ENCODE measurements around the gene GOLPH3. TPM values are rescaled to one million over a fixed set of nuclear protein-coding genes. Genes with fewer than 3 reads are reported as not detected.

GOLPH3 gene
- total RNA-seq, 1 experiment from 2014 or later = 69.2 TPM

DNA sequence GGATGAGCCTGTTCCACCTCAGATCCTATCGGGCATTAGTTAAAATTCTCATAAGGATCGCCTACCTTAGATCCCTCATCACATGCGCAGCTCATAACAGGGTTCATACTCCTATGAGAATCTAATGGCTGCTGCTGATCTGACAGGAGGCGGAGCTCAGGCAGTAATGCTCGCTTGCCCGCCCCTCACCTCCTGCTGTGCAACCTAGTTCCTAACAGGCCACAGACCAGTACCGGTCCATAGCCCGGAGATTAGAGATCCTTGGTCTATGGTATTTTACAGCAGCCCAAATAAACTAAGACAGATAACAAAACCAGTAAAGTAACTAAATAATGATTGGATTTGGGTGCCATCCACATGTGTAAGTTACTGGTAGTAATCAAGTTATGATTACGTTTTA lies 17.5 kb downstream of the GOLPH3 start:
- POLR2A ChIA-PET = no interaction called here

DNA sequence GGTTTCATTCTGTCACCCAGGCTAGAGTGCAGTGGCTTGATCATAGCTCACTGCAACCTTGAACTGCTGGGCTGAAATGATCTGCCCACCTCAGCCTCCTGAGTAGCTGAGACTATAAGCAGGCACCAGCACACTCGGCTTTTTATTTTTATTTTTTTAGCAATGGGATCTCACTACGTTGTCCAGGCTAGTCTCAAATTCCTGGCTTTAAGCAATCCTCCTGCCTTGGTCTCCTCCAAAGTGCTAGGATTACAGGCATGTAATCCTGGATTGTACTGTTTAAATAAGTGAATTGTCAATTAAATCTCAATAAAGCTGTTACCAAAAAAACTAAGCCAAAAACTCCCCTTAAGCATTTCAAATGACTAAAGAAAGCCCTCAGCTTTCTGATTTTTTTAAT lies 18.9 kb downstream of the GOLPH3 start:
- CTCF ChIA-PET = interaction anchor here (0.7 kb wide), 1 partner anchor 11 kb away, joined by 3 read pairs; no protein-coding TSS in a partner anchor
- no TSS peak for BruUV-seq (replicated peaks)

More for the DNA sequence above, 17.5 kb downstream of the GOLPH3 start:
- Histone ChIP-seq H3K9me3 (ENCODE audit: control insufficient read depth in 1 of 2, insufficient read depth in 1 of 2, low read depth in 1 of 2, low read length in 2 of 2) (no peaks in the 10 kb centered on the region), H3K4me1 (ENCODE audit: control insufficient read depth in 1 of 2, insufficient read depth in 2 of 2, low read length in 2 of 2) (no peaks in the 10 kb centered on the region), H3K4me2 (ENCODE audit: low read length) (no peak overlapping the region), H3K36me3 (ENCODE audit: control insufficient read depth in 1 of 2, insufficient read depth in 2 of 2, low read length in 2 of 2) (no peaks in the 10 kb centered on the region), H3K4me3 (replicated peaks in 1 of 2; ENCODE audit: low read depth in 1 of 2, low read length in 2 of 2) (no peak overlapping the region), H3K27me3 (ENCODE audit: insufficient read depth, low read length) (no peaks in the 10 kb centered on the region), H4K20me1 (ENCODE audit: insufficient read depth) (peaks cover 12% of the 10 kb centered on the region; the same call in 1 of the 2 replicates), H3K9me2 (ENCODE audit: insufficient read depth) (no peaks in the 10 kb centered on the region), H3K9ac (ENCODE audit: low read length) (no peak overlapping the region), H2AFZ (ENCODE audit: low read depth, low read length, poor library complexity, severe bottlenecking) (no peak overlapping the region), H3K27ac (ENCODE audit: low read depth, low read length) (no peak overlapping the region), H3K79me2 (ENCODE audit: insufficient read depth, low read length) (peaks cover 97% of the 10 kb centered on the region)
- RAD21 ChIA-PET (ENCODE audit: low non-redundant PET in 1 of 2, low total read pairs in 2 of 2, uncharacterized antibody in 2 of 2, unreplicated experiment in 2 of 2) = no interaction called here
- intact Hi-C loops (cut with micrococcal nuclease) = no loop called here
- ATAC-seq (no peak), DNase-seq (ENCODE audit: low read depth, low spot score) (no peak)
- CTCF ChIA-PET = no interaction called here
- TF ChIP-seq FOSL1 (IDR thresholded peaks at IDR 0.05; ENCODE audit: low read depth) (no peak), SIN3A (IDR thresholded peaks at IDR 0.05; ENCODE audit: low read depth) (no peak)
- no TSS peak for BruUV-seq (replicated peaks)

More for the DNA sequence above, 18.9 kb downstream of the GOLPH3 start:
- no peak overlapping the region for H2AFZ ChIP-seq (ENCODE audit: low read depth, low read length, poor library complexity, severe bottlenecking)
- TF ChIP-seq EZH2phosphoT487 (IDR thresholded peaks at IDR 0.05; ENCODE audit: borderline replicate concordance) (no peak), JUND (IDR thresholded peaks at IDR 0.05) (no peak), SRF (IDR thresholded peaks at IDR 0.05; ENCODE audit: low read depth) (no peak), CEBPB (IDR thresholded peaks at IDR 0.05; ENCODE audit: low read depth) (no peak), EGR1 (IDR thresholded peaks at IDR 0.05; ENCODE audit: low read depth) (no peak), RAD21 (IDR thresholded peaks at IDR 0.05; ENCODE audit: low read depth) (no peak), EZH2 (IDR thresholded peaks at IDR 0.05) (no peak), ELF1 (IDR thresholded peaks at IDR 0.05; ENCODE audit: borderline replicate concordance, low read depth) (no peak), TCF7L2 (IDR thresholded peaks at IDR 0.05; ENCODE audit: borderline replicate concordance, extremely low read depth, insufficient read depth, insufficient read length) (no peak), POLR2A (IDR thresholded peaks at IDR 0.05; ENCODE audit: borderline replicate concordance, extremely low read depth, insufficient read depth, insufficient read length) (no peak), FOSL1 (IDR thresholded peaks at IDR 0.05; ENCODE audit: low read depth) (no peak)
- TF ChIP-seq, protein P1, sequence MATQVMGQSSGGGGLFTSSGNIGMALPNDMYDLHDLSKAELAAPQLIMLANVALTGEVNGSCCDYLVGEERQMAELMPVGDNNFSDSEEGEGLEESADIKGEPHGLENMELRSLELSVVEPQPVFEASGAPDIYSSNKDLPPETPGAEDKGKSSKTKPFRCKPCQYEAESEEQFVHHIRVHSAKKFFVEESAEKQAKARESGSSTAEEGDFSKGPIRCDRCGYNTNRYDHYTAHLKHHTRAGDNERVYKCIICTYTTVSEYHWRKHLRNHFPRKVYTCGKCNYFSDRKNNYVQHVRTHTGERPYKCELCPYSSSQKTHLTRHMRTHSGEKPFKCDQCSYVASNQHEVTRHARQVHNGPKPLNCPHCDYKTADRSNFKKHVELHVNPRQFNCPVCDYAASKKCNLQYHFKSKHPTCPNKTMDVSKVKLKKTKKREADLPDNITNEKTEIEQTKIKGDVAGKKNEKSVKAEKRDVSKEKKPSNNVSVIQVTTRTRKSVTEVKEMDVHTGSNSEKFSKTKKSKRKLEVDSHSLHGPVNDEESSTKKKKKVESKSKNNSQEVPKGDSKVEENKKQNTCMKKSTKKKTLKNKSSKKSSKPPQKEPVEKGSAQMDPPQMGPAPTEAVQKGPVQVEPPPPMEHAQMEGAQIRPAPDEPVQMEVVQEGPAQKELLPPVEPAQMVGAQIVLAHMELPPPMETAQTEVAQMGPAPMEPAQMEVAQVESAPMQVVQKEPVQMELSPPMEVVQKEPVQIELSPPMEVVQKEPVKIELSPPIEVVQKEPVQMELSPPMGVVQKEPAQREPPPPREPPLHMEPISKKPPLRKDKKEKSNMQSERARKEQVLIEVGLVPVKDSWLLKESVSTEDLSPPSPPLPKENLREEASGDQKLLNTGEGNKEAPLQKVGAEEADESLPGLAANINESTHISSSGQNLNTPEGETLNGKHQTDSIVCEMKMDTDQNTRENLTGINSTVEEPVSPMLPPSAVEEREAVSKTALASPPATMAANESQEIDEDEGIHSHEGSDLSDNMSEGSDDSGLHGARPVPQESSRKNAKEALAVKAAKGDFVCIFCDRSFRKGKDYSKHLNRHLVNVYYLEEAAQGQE (IDR thresholded peaks at IDR 0.05; ENCODE audit: low read depth) = no peak
- TF ChIP-seq, protein P2, sequence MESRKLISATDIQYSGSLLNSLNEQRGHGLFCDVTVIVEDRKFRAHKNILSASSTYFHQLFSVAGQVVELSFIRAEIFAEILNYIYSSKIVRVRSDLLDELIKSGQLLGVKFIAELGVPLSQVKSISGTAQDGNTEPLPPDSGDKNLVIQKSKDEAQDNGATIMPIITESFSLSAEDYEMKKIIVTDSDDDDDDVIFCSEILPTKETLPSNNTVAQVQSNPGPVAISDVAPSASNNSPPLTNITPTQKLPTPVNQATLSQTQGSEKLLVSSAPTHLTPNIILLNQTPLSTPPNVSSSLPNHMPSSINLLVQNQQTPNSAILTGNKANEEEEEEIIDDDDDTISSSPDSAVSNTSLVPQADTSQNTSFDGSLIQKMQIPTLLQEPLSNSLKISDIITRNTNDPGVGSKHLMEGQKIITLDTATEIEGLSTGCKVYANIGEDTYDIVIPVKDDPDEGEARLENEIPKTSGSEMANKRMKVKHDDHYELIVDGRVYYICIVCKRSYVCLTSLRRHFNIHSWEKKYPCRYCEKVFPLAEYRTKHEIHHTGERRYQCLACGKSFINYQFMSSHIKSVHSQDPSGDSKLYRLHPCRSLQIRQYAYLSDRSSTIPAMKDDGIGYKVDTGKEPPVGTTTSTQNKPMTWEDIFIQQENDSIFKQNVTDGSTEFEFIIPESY (IDR thresholded peaks at IDR 0.05; ENCODE audit: extremely low read depth, insufficient replicate concordance, low read length) = no peak
- TF ChIP-seq, protein P3, sequence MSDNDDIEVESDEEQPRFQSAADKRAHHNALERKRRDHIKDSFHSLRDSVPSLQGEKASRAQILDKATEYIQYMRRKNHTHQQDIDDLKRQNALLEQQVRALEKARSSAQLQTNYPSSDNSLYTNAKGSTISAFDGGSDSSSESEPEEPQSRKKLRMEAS (IDR thresholded peaks at IDR 0.05) = no peak
- no peak overlapping the region for H3K4me2 ChIP-seq (ENCODE audit: low read length)
- H3K9me2 ChIP-seq (ENCODE audit: insufficient read depth) = no peaks in the 10 kb centered on the region
- no peak for DNase-seq (ENCODE audit: low read depth, low spot score)
- H3K27ac ChIP-seq (ENCODE audit: low read depth, low read length) = no peak overlapping the region
- no peaks in the 10 kb centered on the region for H3K9me3 ChIP-seq (ENCODE audit: control insufficient read depth in 1 of 2, insufficient read depth in 1 of 2, low read depth in 1 of 2, low read length in 2 of 2)
- H4K20me1 ChIP-seq (ENCODE audit: insufficient read depth) = peaks cover 20% of the 10 kb centered on the region; the same call in 1 of the 2 replicates
- H3K4me1 ChIP-seq (ENCODE audit: control insufficient read depth in 1 of 2, insufficient read depth in 2 of 2, low read length in 2 of 2) = no peaks in the 10 kb centered on the region
- no peak overlapping the region for H3K4me3 ChIP-seq (replicated peaks in 1 of 2; ENCODE audit: low read depth in 1 of 2, low read length in 2 of 2)
- no peaks in the 10 kb centered on the region for H3K27me3 ChIP-seq (ENCODE audit: insufficient read depth, low read length)
- intact Hi-C loops (cut with micrococcal nuclease) = no loop called here
- H3K36me3 ChIP-seq (ENCODE audit: control insufficient read depth in 1 of 2, insufficient read depth in 2 of 2, low read length in 2 of 2) = no peaks in the 10 kb centered on the region
- peaks cover 98% of the 10 kb centered on the region for H3K79me2 ChIP-seq (ENCODE audit: insufficient read depth, low read length)
- H3K9ac ChIP-seq (ENCODE audit: low read length) = no peak overlapping the region
- no peak for ATAC-seq
- POLR2A ChIA-PET = no interaction called here
- RAD21 ChIA-PET (ENCODE audit: low non-redundant PET in 1 of 2, low total read pairs in 2 of 2, uncharacterized antibody in 2 of 2, unreplicated experiment in 2 of 2) = no interaction called here

Data from HCT116 (cell line).